H1 (cell line): ENCODE results near the gene SCN2A. TPM values are rescaled to one million over a fixed set of nuclear protein-coding genes. Genes with fewer than 3 reads are reported as not detected.

Source experiments
- ATF2 ChIP-seq: IDR thresholded peaks from 2 replicates; pipeline ENCODE4 v1.6.1; 2012; ENCODE audit warnings: low read length, inconsistent platforms
- BCL11A ChIP-seq, 2 experiments: IDR thresholded peaks; one replicate each; pipeline ENCODE4 v1.6.1; 2011; ENCODE audit warnings: low read depth in 2 of 2, low read length in 2 of 2, mild to moderate bottlenecking in 2 of 2
- HDAC2 ChIP-seq, 2 experiments: fragments of 300-600 bp in 1 of 2; sonication (generic) in 1 of 2; IDR thresholded peaks; 2 replicates each; pipeline ENCODE4 v1.6.1; 2011 to 2012; ENCODE audit warnings: low read depth in 2 of 2, low read length in 2 of 2, mild to moderate bottlenecking in 2 of 2, moderate library complexity in 2 of 2, borderline replicate concordance in 1 of 2, inconsistent platforms in 1 of 2
- SIX5 ChIP-seq: IDR thresholded peaks from 2 replicates; pipeline ENCODE4 v1.6.1; 2011; ENCODE audit warnings: mild to moderate bottlenecking, low read depth, low read length
- polyA plus RNA-seq, 7 experiments: library from polyadenylated mRNA; depleted of rRNA in 3 of 7; stranded (reverse) in 5 of 7; unstranded in 2 of 7; fragments of >200 nt in 5 of 7; fragments of 200-250 nt in 2 of 7; gene quantifications; 1 replicate in 5 of 7; 2 replicates in 1 of 7; 4 replicates in 1 of 7; pipeline versions ENCODE4 v1.2.1 to v1.2.3, GENCODE V29; 2011 to 2013; ENCODE audit warnings: missing spikeins in 2 of 7, mixed read lengths in 2 of 7
- total RNA-seq: library from RNA; stranded (reverse); fragmentation: NEBNext Ultra II Directional; extraction: Animal tissue kit (Norgen Biotek cat#: 25700); gene quantifications from 2 replicates; pipeline ENCODE4 v1.2.1, GENCODE V29; 2021

The SCN2A gene
- total and polyA plus RNA-seq, 2 of the 8 experiments (the other 6 are each of a cell fraction or from before 2014, with no cell fraction given), result 0.18 to 1.1 TPM

- TF ChIP-seq ATF2 (no peak), BCL11A (IDR thresholded peaks at IDR 0.05; ENCODE audit: low read depth in 2 of 2, low read length in 2 of 2) (no peak), SIX5 (no peak), HDAC2 (IDR thresholded peaks at IDR 0.05; ENCODE audit: borderline replicate concordance in 1 of 2, low read depth in 2 of 2, low read length in 2 of 2) (no peak)
Measured at GRCh38 chr2:165408186-165408585, 169.0 kb downstream of the SCN2A start (continued).
